22Rv1 (cell line): ENCODE data around the gene MSLN.

ENCODE experiments used
- CTCF ChIP-seq: fragments of 450-650 bp; IDR thresholded peaks from 2 replicates; pipeline ENCODE4 v1.5.1; 2017; ENCODE audit warnings: mild to moderate bottlenecking
- ZFX ChIP-seq: fragments of 450-650 bp; IDR thresholded peaks from 2 replicates; pipeline ENCODE4 v1.6.1; 2017; ENCODE audit warnings: antibody characterized with exemption, borderline replicate concordance

- no peak for TF ChIP-seq CTCF
- TF ChIP-seq ZFX = no peak
Measured at GRCh38 chr16:782258-782657, 21.7 kb downstream of the MSLN start.
